RWPE2 (cell line): ENCODE results near the gene ADGRB2.

Source experiments
- ATAC-seq: fragments of 200-7000 bp; cut with Tn5 transposase; 3 replicates; pipeline ENCODE4 v1.9.1; 2021; ENCODE audit warnings: low read depth
- DNase-seq: peaks from one replicate; pipeline ENCODE4 v3.0.0-alpha.2; 2020; ENCODE audit warnings: low spot score
- H3K27ac ChIP-seq: fragments of 450-650 bp; 2 replicates; pipeline ENCODE4 v1.5.1; 2017; ENCODE audit warnings: mild to moderate bottlenecking; ENCODE audit not compliant: poor library complexity, severe bottlenecking
- H3K27me3 ChIP-seq: fragments of 250-450 bp; sonication (Bioruptor Pico); 2 replicates; pipeline ENCODE4 v1.5.1; 2021; ENCODE audit warnings: mild to moderate bottlenecking, moderate library complexity; ENCODE audit not compliant: insufficient read depth, poor library complexity, severe bottlenecking
- H3K36me3 ChIP-seq: fragments of 250-450 bp; sonication (Bioruptor Pico); 2 replicates; pipeline ENCODE4 v1.5.1; 2020; ENCODE audit warnings: low read depth, mild to moderate bottlenecking, moderate library complexity
- H3K4me1 ChIP-seq: fragments of 250-450 bp; sonication (Bioruptor Pico); 2 replicates; pipeline ENCODE4 v1.5.1; 2021; ENCODE audit warnings: mild to moderate bottlenecking, moderate library complexity; ENCODE audit not compliant: insufficient read depth, poor library complexity, severe bottlenecking
- H3K4me3 ChIP-seq: fragments of 250-450 bp; sonication (Bioruptor Pico); 2 replicates; pipeline ENCODE4 v1.5.1; 2021; ENCODE audit warnings: mild to moderate bottlenecking, moderate library complexity; ENCODE audit not compliant: severe bottlenecking
- H3K9me3 ChIP-seq: fragments of 250-450 bp; sonication (Bioruptor Pico); 2 replicates; pipeline ENCODE4 v1.5.1; 2021; ENCODE audit warnings: mild to moderate bottlenecking, moderate library complexity; ENCODE audit not compliant: severe bottlenecking
- TF ChIP-seq, protein P1 (sequence below): fragments of 450-650 bp; IDR thresholded peaks from one replicate; pipeline ENCODE4 v1.5.1; 2017; ENCODE audit warnings: mild to moderate bottlenecking, moderate library complexity; ENCODE audit not compliant: poor library complexity, severe bottlenecking

Gene ADGRB2

DNA sequence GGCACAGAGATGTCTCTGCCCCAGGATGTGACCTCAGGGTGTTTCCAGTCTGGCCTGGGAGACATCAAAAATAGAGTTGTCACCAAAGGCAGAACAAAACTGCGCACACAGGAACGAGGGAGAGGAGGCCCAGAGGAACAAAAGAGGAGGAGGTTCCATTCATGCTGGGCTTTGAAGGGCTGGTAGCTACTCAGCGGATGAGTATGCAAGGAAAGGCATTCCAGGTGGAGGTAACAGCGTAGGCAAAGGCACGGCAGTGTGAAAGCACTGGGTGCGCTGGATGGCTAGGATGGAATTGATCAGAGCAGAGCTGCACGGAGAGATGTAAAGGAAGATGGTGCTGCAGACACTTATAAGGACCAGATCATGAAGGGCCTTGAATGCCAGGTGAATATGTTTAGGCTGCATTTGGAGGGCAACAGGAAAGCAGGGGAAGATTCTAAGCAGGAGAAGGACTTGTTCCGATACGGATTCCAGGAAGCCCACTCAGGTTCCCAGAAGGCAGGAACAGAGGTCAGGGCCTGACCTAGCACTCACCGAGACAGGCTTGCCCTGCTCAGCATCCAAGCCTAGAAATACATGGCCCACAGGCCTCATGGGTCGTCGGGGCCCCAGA is 66.7 kb downstream of the ADGRB2 start:
- Histone ChIP-seq H3K4me1 (peaks cover 32% of the 10 kb centered on the region), H3K27me3 (no peaks in the 10 kb centered on the region), H3K9me3 (no peaks in the 10 kb centered on the region), H3K36me3 (peaks cover 74% of the 10 kb centered on the region), H3K27ac (no peak overlapping the region), H3K4me3 (no peak overlapping the region)
- TF ChIP-seq, protein P1, sequence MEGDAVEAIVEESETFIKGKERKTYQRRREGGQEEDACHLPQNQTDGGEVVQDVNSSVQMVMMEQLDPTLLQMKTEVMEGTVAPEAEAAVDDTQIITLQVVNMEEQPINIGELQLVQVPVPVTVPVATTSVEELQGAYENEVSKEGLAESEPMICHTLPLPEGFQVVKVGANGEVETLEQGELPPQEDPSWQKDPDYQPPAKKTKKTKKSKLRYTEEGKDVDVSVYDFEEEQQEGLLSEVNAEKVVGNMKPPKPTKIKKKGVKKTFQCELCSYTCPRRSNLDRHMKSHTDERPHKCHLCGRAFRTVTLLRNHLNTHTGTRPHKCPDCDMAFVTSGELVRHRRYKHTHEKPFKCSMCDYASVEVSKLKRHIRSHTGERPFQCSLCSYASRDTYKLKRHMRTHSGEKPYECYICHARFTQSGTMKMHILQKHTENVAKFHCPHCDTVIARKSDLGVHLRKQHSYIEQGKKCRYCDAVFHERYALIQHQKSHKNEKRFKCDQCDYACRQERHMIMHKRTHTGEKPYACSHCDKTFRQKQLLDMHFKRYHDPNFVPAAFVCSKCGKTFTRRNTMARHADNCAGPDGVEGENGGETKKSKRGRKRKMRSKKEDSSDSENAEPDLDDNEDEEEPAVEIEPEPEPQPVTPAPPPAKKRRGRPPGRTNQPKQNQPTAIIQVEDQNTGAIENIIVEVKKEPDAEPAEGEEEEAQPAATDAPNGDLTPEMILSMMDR = no peak
- ATAC-seq = no peak
- DNase-seq = no peak

- TF ChIP-seq, protein P1 = no peak
- H3K36me3 ChIP-seq = peaks cover 81% of the 10 kb centered on the region
- H3K4me1 ChIP-seq = peaks cover 20% of the 10 kb centered on the region
- DNase-seq = no peak
- ATAC-seq = no peak
- no peaks in the 10 kb centered on the region for H3K9me3 ChIP-seq
- H3K27me3 ChIP-seq = no peaks in the 10 kb centered on the region
- peak overlapping the region; percentile 28 for H3K27ac ChIP-seq
- no peak overlapping the region for H3K4me3 ChIP-seq
Measured at GRCh38 chr1:31696242-31696641, 67.9 kb downstream of the ADGRB2 start.

- H3K27ac ChIP-seq = no peak overlapping the region
- no peaks in the 10 kb centered on the region for H3K9me3 ChIP-seq
- TF ChIP-seq, protein P1 = no peak
- H3K4me1 ChIP-seq = peaks cover 17% of the 10 kb centered on the region
- no peak for ATAC-seq
- no peaks in the 10 kb centered on the region for H3K27me3 ChIP-seq
- DNase-seq = no peak
- peaks cover 85% of the 10 kb centered on the region for H3K36me3 ChIP-seq
- H3K4me3 ChIP-seq = no peak overlapping the region
Measured at GRCh38 chr1:31695327-31695726, 68.8 kb downstream of the ADGRB2 start.

DNA sequence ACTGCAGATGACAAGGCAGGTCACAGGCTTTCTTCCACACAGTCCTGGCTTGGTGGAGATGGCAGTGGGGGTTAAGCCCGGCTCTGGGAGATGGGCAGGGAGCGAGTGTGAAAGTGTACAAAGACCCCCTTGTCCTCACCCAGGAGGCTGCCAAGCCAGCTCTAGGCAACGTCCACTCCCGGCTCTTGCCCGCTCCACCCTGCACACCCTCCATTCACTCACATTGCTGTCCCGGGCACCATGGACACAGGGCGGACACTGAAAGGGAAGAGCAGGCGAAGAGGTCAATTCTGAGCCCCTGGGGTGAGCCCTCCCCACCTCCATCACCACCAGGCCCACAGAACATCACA is 69.2 kb downstream of the ADGRB2 start:
- Histone ChIP-seq H3K27ac (no peak overlapping the region), H3K36me3 (peaks cover 85% of the 10 kb centered on the region), H3K4me3 (no peak overlapping the region), H3K4me1 (peaks cover 17% of the 10 kb centered on the region), H3K9me3 (no peaks in the 10 kb centered on the region), H3K27me3 (no peaks in the 10 kb centered on the region)
- TF ChIP-seq, protein P1 = no peak
- DNase-seq = no peak
- no peak for ATAC-seq
